DND-41 (cell line): ENCODE data around the gene SENP1.

Experiments
- ATAC-seq: fragments of 200-7000 bp; cut with Tn5 transposase; 3 replicates; pipeline ENCODE4 v1.9.1; 2021; ENCODE audit warnings: low read depth; ENCODE audit not compliant: insufficient read depth
- DNase-seq: peaks from one replicate; pipeline ENCODE4 v3.0.0-alpha.2; 2020
- H2AFZ ChIP-seq: 2 replicates; pipeline ENCODE4 v1.6.0; 2012; ENCODE audit warnings: low read depth, low read length
- H3K27ac ChIP-seq: 2 replicates; pipeline ENCODE4 v1.5.1; 2012; ENCODE audit warnings: low read length, inconsistent platforms
- H3K27me3 ChIP-seq: fragments of 200-600 bp; sonication (generic); 2 replicates; pipeline ENCODE4 v1.6.0; 2012; ENCODE audit warnings: low read length, mild to moderate bottlenecking, inconsistent platforms; ENCODE audit not compliant: insufficient read depth, poor library complexity
- H3K36me3 ChIP-seq: 2 replicates; pipeline ENCODE4 v1.5.1; 2012; ENCODE audit warnings: low read length, inconsistent platforms; ENCODE audit not compliant: insufficient read depth
- H3K4me1 ChIP-seq: 2 replicates; pipeline ENCODE4 v1.5.1; 2012; ENCODE audit warnings: mild to moderate bottlenecking, low read length; ENCODE audit not compliant: insufficient read depth
- H3K4me2 ChIP-seq: 2 replicates; pipeline ENCODE4 v1.6.0; 2012; ENCODE audit warnings: mild to moderate bottlenecking, moderate library complexity, low read length, inconsistent platforms; ENCODE audit not compliant: insufficient read depth
- H3K4me3 ChIP-seq, 2 experiments: fragments of 200-600 bp in 1 of 2; shearing (Covaris generic) in 1 of 2; 2 replicates each; pipeline ENCODE4 v1.5.1; 2012 to 2016; ENCODE audit warnings: inconsistent platforms in 2 of 2, low read length in 2 of 2, mild to moderate bottlenecking in 2 of 2, low read depth in 1 of 2, moderate library complexity in 1 of 2
- H3K79me2 ChIP-seq: 2 replicates; pipeline ENCODE4 v1.6.0; 2012; ENCODE audit warnings: low read length, inconsistent platforms; ENCODE audit not compliant: insufficient read depth
- H3K9ac ChIP-seq: 2 replicates; pipeline ENCODE4 v1.6.0; 2012; ENCODE audit warnings: low read depth, mild to moderate bottlenecking, inconsistent platforms, low read length, moderate library complexity
- H3K9me3 ChIP-seq: 2 replicates; pipeline ENCODE4 v1.5.1; 2012; ENCODE audit warnings: low read length, moderate library complexity, mild to moderate bottlenecking, inconsistent platforms; ENCODE audit not compliant: insufficient read depth, severe bottlenecking
- H4K20me1 ChIP-seq: 2 replicates; pipeline ENCODE4 v1.6.0; 2012; ENCODE audit warnings: low read length; ENCODE audit not compliant: insufficient read depth
- CTCF ChIP-seq: IDR thresholded peaks from 2 replicates; pipeline ENCODE4 v1.5.1; 2012; ENCODE audit warnings: borderline replicate concordance, low read length, moderate library complexity, mild to moderate bottlenecking; ENCODE audit not compliant: poor library complexity, severe bottlenecking; ENCODE audit errors: extremely low read depth
- EZH2 ChIP-seq: IDR thresholded peaks from 3 replicates; pipeline ENCODE4 v1.6.1; 2012; ENCODE audit warnings: borderline replicate concordance, low read depth, mild to moderate bottlenecking, moderate library complexity, low read length, inconsistent platforms; ENCODE audit not compliant: severe bottlenecking

Gene SENP1

GRCh38 chr12:48004053-48004941 is 101.6 kb downstream of the SENP1 start, which contains the start of gene COL2A1:
Gene COL2A1, minus strand, starts transcription at chr12:48004476. Its CDS starts 155 bp downstream, at chr12:48004321.
- H3K27me3 ChIP-seq = peaks cover 46% of the 10 kb centered on the region
- no peaks in the 10 kb centered on the region for H3K9me3 ChIP-seq
- no peak for DNase-seq
- no peak within 1 kb of the TSS for H3K4me3 ChIP-seq
- peak; percentile 42; the same call in 1 of the 3 replicates for ATAC-seq
- H2AFZ ChIP-seq = no peak within 1 kb of the TSS
- H3K4me1 ChIP-seq = no peaks in the 10 kb centered on the region
- no peaks in the 10 kb centered on the region for H3K36me3 ChIP-seq
- no peak within 1 kb of the TSS for H3K4me2 ChIP-seq
- H3K79me2 ChIP-seq = no peaks in the 10 kb centered on the region
- H3K9ac ChIP-seq = no peak within 1 kb of the TSS
- no peaks in the 10 kb centered on the region; the same call in 1 of the 2 replicates for H4K20me1 ChIP-seq
- no peak within 1 kb of the TSS for H3K27ac ChIP-seq
- TF ChIP-seq EZH2 (no peak), CTCF (no peak)

GRCh38 chr12:48003226-48004052 is 102.4 kb downstream of the SENP1 start:
- ATAC-seq (no peak), DNase-seq (no peak)
- peaks cover 54% of the 10 kb centered on the region for H3K27me3 ChIP-seq
- no peaks in the 10 kb centered on the region for H3K36me3 ChIP-seq
- no peak overlapping the region for H3K27ac ChIP-seq
- H3K4me2 ChIP-seq = no peak overlapping the region
- no peaks in the 10 kb centered on the region for H3K9me3 ChIP-seq
- no peak for TF ChIP-seq CTCF
- no peak for TF ChIP-seq EZH2
- no peaks in the 10 kb centered on the region for H3K79me2 ChIP-seq
- H4K20me1 ChIP-seq = no peaks in the 10 kb centered on the region; the same call in 1 of the 2 replicates
- H3K4me1 ChIP-seq = no peaks in the 10 kb centered on the region
- H3K4me3 ChIP-seq = no peak overlapping the region
- no peak overlapping the region for H2AFZ ChIP-seq
- no peak overlapping the region for H3K9ac ChIP-seq

GRCh38 chr12:48002773-48003218 is 103.1 kb downstream of the SENP1 start:
- Histone ChIP-seq H3K79me2 (no peaks in the 10 kb centered on the region), H2AFZ (no peak overlapping the region), H3K27ac (no peak overlapping the region), H3K4me1 (no peaks in the 10 kb centered on the region), H3K9me3 (no peaks in the 10 kb centered on the region), H3K4me2 (no peak overlapping the region), H4K20me1 (no peaks in the 10 kb centered on the region; the same call in 1 of the 2 replicates), H3K4me3 (no peak overlapping the region), H3K9ac (no peak overlapping the region), H3K27me3 (peaks cover 55% of the 10 kb centered on the region), H3K36me3 (no peaks in the 10 kb centered on the region)
- no peak for TF ChIP-seq CTCF
- DNase-seq (no peak), ATAC-seq (no peak)
